H9 (cell line): ENCODE results near the gene DOCK11. TPM values are rescaled to one million over a fixed set of nuclear protein-coding genes. Genes with fewer than 3 reads are reported as not detected.

Experiments used
- DNase-seq: peaks from one replicate; pipeline ENCODE4 v3.0.0-alpha.2; 2017
- H2AFZ ChIP-seq: one replicate; pipeline ENCODE4 v1.6.1; 2013; ENCODE audit warnings: mild to moderate bottlenecking, low read length, control low read depth, moderate library complexity
- H2AK5ac ChIP-seq: 2 replicates; pipeline ENCODE4 v1.6.1; 2013; ENCODE audit warnings: low read length, control low read depth, mixed read lengths; ENCODE audit not compliant: insufficient read length
- H2BK120ac ChIP-seq: one replicate; pipeline ENCODE4 v1.6.1; 2013; ENCODE audit warnings: low read depth, mild to moderate bottlenecking, low read length, control low read depth, inconsistent platforms; ENCODE audit not compliant: poor library complexity, severe bottlenecking
- H2BK12ac ChIP-seq: 2 replicates; pipeline ENCODE4 v1.6.1; 2013; ENCODE audit warnings: low read length, control low read depth, mixed read lengths, low read depth; ENCODE audit not compliant: insufficient read length
- H2BK15ac ChIP-seq: 2 replicates; pipeline ENCODE4 v1.6.1; 2013; ENCODE audit warnings: low read depth, low read length, control low read depth
- H2BK20ac ChIP-seq: one replicate; pipeline ENCODE4 v1.6.1; 2013; ENCODE audit warnings: low read depth, mild to moderate bottlenecking, low read length, control low read depth, inconsistent platforms; ENCODE audit not compliant: poor library complexity, severe bottlenecking
- H2BK5ac ChIP-seq: 2 replicates; pipeline ENCODE4 v1.6.1; 2013; ENCODE audit warnings: low read length, control low read depth, mixed read lengths; ENCODE audit not compliant: insufficient read length
- H3K14ac ChIP-seq: 2 replicates; pipeline ENCODE4 v1.6.1; 2013; ENCODE audit warnings: low read length, control low read depth; ENCODE audit not compliant: insufficient read depth
- H3K18ac ChIP-seq: 2 replicates; pipeline ENCODE4 v1.6.1; 2013; ENCODE audit warnings: low read depth, mild to moderate bottlenecking, mixed read lengths, low read length, control low read depth; ENCODE audit not compliant: insufficient read length
- H3K23ac ChIP-seq: 2 replicates; pipeline ENCODE4 v1.6.1; 2013; ENCODE audit warnings: low read length, control low read depth, mixed read lengths, low read depth; ENCODE audit not compliant: insufficient read length
- H3K23me2 ChIP-seq: 2 replicates; pipeline ENCODE4 v1.6.1; 2013; ENCODE audit warnings: low read depth, mild to moderate bottlenecking, mixed read lengths, low read length, control low read depth; ENCODE audit not compliant: insufficient read length, poor library complexity, severe bottlenecking
- H3K27ac ChIP-seq: 2 replicates; pipeline ENCODE4 v1.5.1; 2013; ENCODE audit warnings: low read length, control low read depth, mixed read lengths, low read depth; ENCODE audit not compliant: insufficient read length
- H3K27me3 ChIP-seq: 2 replicates; pipeline ENCODE4 v1.6.1; 2013; ENCODE audit warnings: low read length, control low read depth, inconsistent platforms; ENCODE audit not compliant: insufficient read depth
- H3K4ac ChIP-seq: 2 replicates; pipeline ENCODE4 v1.6.1; 2013; ENCODE audit warnings: low read depth, mild to moderate bottlenecking, control low read depth, inconsistent platforms, low read length, moderate library complexity
- H3K4me1 ChIP-seq: 2 replicates; pipeline ENCODE4 v1.6.1; 2013; ENCODE audit warnings: low read length, control low read depth, inconsistent platforms; ENCODE audit not compliant: insufficient read depth
- H3K4me2 ChIP-seq: 2 replicates; pipeline ENCODE4 v1.6.1; 2013; ENCODE audit warnings: low read length, control low read depth, mixed read lengths; ENCODE audit not compliant: insufficient read length, insufficient read depth
- H3K56ac ChIP-seq: 2 replicates; pipeline ENCODE4 v1.6.1; 2013; ENCODE audit warnings: low read depth, mild to moderate bottlenecking, mixed read lengths, low read length, control low read depth; ENCODE audit not compliant: insufficient read length
- H3K79me1 ChIP-seq: 2 replicates; pipeline ENCODE4 v1.6.1; 2013; ENCODE audit warnings: low read depth, mild to moderate bottlenecking, moderate library complexity, low read length, control low read depth, inconsistent platforms; ENCODE audit not compliant: insufficient read depth, poor library complexity, severe bottlenecking
- H3K79me2 ChIP-seq: 2 replicates; pipeline ENCODE4 v1.6.1; 2013; ENCODE audit warnings: low read length, control low read depth, inconsistent platforms; ENCODE audit not compliant: insufficient read depth
- H3K9ac ChIP-seq: 2 replicates; pipeline ENCODE4 v1.6.1; 2013; ENCODE audit warnings: low read length, control low read depth, mixed read lengths; ENCODE audit not compliant: insufficient read length; ENCODE audit errors: extremely low read depth
- H3K9me3 ChIP-seq: one replicate; pipeline ENCODE4 v1.6.1; 2013; ENCODE audit warnings: low read depth, low read length, inconsistent platforms; ENCODE audit not compliant: control insufficient read depth
- H3T11ph ChIP-seq: one replicate; pipeline ENCODE4 v1.6.1; 2013; ENCODE audit warnings: mild to moderate bottlenecking, low read length, control low read depth, inconsistent platforms
- H4K20me1 ChIP-seq: one replicate; pipeline ENCODE4 v1.6.1; 2013; ENCODE audit not compliant: control insufficient read depth, insufficient read length, insufficient read depth
- H4K5ac ChIP-seq: 2 replicates; pipeline ENCODE4 v1.6.1; 2013; ENCODE audit warnings: low read depth, mild to moderate bottlenecking, mixed read lengths, low read length, control low read depth; ENCODE audit not compliant: insufficient read length
- H4K8ac ChIP-seq: replicated peaks from 2 replicates; pipeline ENCODE4 v1.6.1; 2013; ENCODE audit warnings: low read length, control low read depth, mixed read lengths, low read depth; ENCODE audit not compliant: insufficient read length
- H4K91ac ChIP-seq: 2 replicates; pipeline ENCODE4 v1.6.1; 2013; ENCODE audit warnings: low read depth, mild to moderate bottlenecking, moderate library complexity, mixed read lengths, low read length, control low read depth; ENCODE audit not compliant: insufficient read length
- H3K27ac Mint-ChIP-seq, 3 experiments: 2 replicates in 2 of 3; 3 replicates in 1 of 3; pipeline ENCODE4 v1.8.0; 2020 to 2021; ENCODE audit warnings: mixed read lengths in 3 of 3, mild to moderate bottlenecking in 1 of 3, moderate library complexity in 1 of 3
- H3K27me3 Mint-ChIP-seq: 2 replicates; pipeline ENCODE4 v1.8.0; 2021; ENCODE audit warnings: low read depth, mild to moderate bottlenecking, moderate library complexity, mixed read lengths
- H3K36me3 Mint-ChIP-seq, 3 experiments: 2 replicates in 2 of 3; 3 replicates in 1 of 3; pipeline ENCODE4 v1.8.0; 2020 to 2021; ENCODE audit warnings: low read depth in 3 of 3, mixed read lengths in 3 of 3; ENCODE audit not compliant: insufficient read depth in 1 of 3
- H3K4me1 Mint-ChIP-seq, 2 experiments: 2 replicates each; pipeline ENCODE4 v1.8.0; 2020; ENCODE audit warnings: mixed read lengths in 2 of 2
- H3K4me3 Mint-ChIP-seq, 2 experiments: 2 replicates in 1 of 2; 3 replicates in 1 of 2; pipeline ENCODE4 v1.8.0; 2020 to 2021; ENCODE audit warnings: mild to moderate bottlenecking in 2 of 2, mixed read lengths in 2 of 2, moderate library complexity in 1 of 2
- H3K9me3 Mint-ChIP-seq, 2 experiments: 2 replicates in 1 of 2; 3 replicates in 1 of 2; pipeline ENCODE4 v1.8.0; 2020; ENCODE audit warnings: mild to moderate bottlenecking in 2 of 2, mixed read lengths in 2 of 2, moderate library complexity in 1 of 2
- CTCF ChIP-seq: fragments of 200-600 bp; sonication (generic); conservative IDR thresholded peaks from 3 replicates; pipeline ENCODE4 v1.8.0; 2021; ENCODE audit warnings: antibody characterized with exemption, mild to moderate bottlenecking
- WGBS: extraction: QIAGEN DNeasy Blood & Tissue Kit; methylation state at CpG from one replicate; pipeline ENCODE4 v1.1.7; 2013; ENCODE audit warnings: missing lambda C conversion rate, low lambda C conversion rate, mixed read lengths; ENCODE audit not compliant: insufficient read length; ENCODE audit errors: extremely low coverage; 5-methylcytosine and 5-hydroxymethylcytosine counted together
- total RNA-seq: library from RNA; stranded (reverse); gene quantifications from 2 replicates; pipeline ENCODE4 v1.2.1, GENCODE V29; 2021

The DOCK11 gene
- total RNA-seq, 1 experiment from 2014 or later = 6.2 TPM

- H3T11ph ChIP-seq = no peak overlapping the region
- H3K4me2 ChIP-seq = no peak overlapping the region
- no peak overlapping the region for H3K18ac ChIP-seq
- H3K4me1 ChIP-seq = no peaks in the 10 kb centered on the region
- H4K20me1 ChIP-seq = no peaks in the 10 kb centered on the region
- no peak overlapping the region for H2BK20ac ChIP-seq
- H3K56ac ChIP-seq = no peak overlapping the region
- H3K4ac ChIP-seq = no peak overlapping the region
- no peak for DNase-seq
- WGBS = no CpG with 5 or more reads among the region's 8 CpGs
- H2AFZ ChIP-seq = no peak overlapping the region
- H3K79me2 ChIP-seq = no peaks in the 10 kb centered on the region
- no peak overlapping the region for H2BK120ac ChIP-seq
- no peaks in the 10 kb centered on the region for H3K27me3 ChIP-seq
- TF ChIP-seq CTCF = no peak
- no peak overlapping the region for H3K4me3 Mint-ChIP-seq
- H3K79me1 ChIP-seq = no peaks in the 10 kb centered on the region
- no peak overlapping the region for H3K27ac Mint-ChIP-seq
- peaks cover 1% of the 10 kb centered on the region for H3K9me3 ChIP-seq
- H3K23me2 ChIP-seq = no peaks in the 10 kb centered on the region
- H3K36me3 Mint-ChIP-seq = peaks cover 0 to 3% (median 2%) of the 10 kb centered on the region in 3 experiments; a peak in 3 of 7 replicates
- no peak overlapping the region for H2BK12ac ChIP-seq
- H3K27me3 Mint-ChIP-seq = no peaks in the 10 kb centered on the region
- no peak overlapping the region for H4K5ac ChIP-seq
- H3K27ac ChIP-seq = no peak overlapping the region
- H3K9ac ChIP-seq = no peak overlapping the region
- H2BK5ac ChIP-seq = no peak overlapping the region
- no peak overlapping the region for H3K23ac ChIP-seq
- H3K9me3 Mint-ChIP-seq = peaks cover 0 to 34% of the 10 kb centered on the region in 2 experiments; a peak in 4 of 5 replicates
- no peak overlapping the region for H2BK15ac ChIP-seq
- H3K4me1 Mint-ChIP-seq = peaks cover 3 to 7% of the 10 kb centered on the region in 2 experiments
- H4K91ac ChIP-seq = no peak overlapping the region
- H4K8ac ChIP-seq = no peak overlapping the region
- no peak overlapping the region for H2AK5ac ChIP-seq
- H3K14ac ChIP-seq = no peak overlapping the region
Measured at GRCh38 chrX:118621081-118621759, 125.6 kb downstream of the DOCK11 start.
